Stimulated activated CD8-positive, alpha-beta memory T cell treated with anti-CD3 and anti-CD28 coated beads, Interleukin-2, amount 100 ng/mL, for 48 hours (primary cell): ENCODE results near the gene CILP2.

ENCODE experiments used
- DNase-seq, 2 donors: peaks; one replicate each; pipeline ENCODE4 v3.0.0-alpha.2; 2020; ENCODE audit warnings: low read depth in 2 of 2

CILP2 gene

DNA sequence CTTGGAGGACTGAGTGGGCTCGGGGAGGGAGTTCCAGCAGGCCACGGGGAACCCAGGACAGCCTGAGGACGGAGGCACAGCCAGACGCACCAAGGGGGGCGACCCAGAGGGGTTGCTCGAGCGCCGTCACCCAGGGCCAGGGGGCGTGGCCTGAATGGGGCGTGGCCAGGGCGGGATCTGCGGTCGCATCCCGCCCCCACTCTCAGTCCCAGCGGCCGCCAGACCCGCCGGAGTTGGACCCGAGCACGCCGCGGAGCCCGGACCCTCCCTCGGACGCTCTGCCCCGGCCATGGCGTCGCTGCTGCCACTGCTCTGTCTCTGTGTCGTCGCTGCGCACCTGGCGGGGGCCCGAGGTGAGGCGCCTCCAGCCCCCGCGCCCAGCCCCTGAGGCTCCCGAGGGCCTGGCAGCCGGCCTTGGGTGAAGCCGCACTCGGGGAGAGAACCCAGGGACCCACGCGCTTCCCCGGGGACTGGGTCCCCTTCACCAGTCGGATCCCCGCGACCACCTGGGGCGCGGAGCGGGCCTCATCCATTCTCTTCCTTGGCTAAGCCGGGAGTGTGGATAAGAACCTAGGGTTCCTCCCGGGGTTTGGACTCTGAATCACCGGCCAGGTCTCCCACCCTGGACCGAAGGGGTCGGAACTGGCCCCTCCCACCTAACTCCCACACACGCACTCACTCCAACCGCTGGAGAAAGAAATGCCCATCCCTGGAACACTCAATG, at the start of gene CILP2:
Gene CILP2, plus strand, starts transcription at position 205 of the 724 bp plus-strand sequence. Its CDS starts 85 bp downstream, at position 290.
- peak in 1 of 2 donors; percentile 24 for DNase-seq

DNA sequence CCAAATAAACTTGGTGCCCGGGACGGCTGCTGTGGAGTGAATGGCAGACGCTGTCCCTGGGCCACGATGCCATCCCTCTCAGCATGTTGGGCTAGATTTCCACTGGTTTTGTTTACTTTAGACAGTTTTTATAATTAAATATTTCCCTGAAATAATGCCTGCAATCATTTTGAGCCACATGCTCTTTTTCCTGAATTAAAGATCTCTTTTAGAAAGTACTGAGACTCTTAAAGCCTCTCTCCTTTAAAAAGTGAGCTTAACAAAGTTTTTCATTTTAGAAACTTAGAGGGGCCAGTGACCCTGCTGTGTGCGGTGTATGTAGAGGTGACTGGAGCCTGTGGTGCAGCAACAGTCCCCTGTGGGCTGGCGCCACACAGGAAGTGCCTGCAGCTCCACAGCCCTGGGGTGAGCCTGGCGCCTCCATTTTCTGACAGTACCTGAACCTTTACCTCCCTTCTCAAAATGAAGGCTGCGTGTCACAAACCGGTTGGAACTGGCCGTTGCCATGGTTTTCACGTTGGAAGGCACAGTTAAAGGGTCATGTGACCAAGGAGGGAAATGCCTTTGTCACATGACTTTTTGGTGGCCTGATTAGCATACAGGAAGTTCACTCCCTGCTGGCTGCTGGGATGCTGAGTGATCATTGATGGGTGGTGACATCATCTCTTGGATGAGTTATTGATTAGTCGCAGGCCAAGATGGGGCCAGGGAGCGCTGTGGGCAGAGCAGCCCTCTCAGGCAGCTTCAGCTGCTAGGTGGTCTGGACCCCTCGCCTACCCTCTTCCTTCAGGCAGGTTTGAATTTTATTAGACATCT, 49.0 kb upstream of the CILP2 start:
- peak; percentile 60 to 72 for DNase-seq

GRCh38 chr19:19489804-19490204, 48.3 kb upstream of the CILP2 start:
- DNase-seq, result no peak

DNA sequence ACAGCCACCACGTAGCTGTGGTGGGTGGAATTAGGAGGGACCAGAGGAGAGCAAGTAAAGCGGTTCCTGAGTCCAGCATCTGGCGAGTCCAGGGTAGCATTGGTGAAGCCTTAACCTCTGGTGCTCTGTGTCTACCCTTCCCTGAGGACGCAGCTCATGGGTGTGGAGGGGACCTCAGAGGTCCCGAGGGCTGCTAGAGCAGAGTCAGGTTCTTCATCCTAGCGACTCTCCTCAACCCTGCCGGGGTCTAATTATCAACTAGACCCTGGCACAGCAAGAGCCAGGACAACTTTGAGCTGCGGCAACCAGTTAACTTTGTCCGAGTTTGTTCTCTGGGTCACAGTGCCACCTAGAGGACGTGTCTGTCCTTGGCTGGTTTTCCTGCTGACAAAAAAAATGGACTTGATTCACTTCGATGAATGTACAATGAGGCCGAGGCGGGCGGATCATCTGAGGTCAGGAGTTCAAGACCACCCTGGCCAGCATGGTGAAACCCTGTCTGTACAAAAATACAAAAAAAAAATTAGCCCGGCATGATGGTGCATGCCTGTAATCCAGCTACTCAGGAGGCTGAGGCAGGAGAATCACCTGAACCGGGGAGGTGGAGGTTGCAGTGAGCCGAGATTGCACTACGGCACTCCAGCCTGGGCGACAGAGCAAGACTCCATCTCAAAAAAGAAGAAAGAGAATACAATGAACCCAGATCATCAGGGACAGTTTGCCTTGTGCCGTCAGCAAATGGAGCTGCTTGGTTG, 47.7 kb upstream of the CILP2 start:
- DNase-seq, result peak; percentile 51 to 69

- DNase-seq, result no peak
Observed at GRCh38 chr19:19491321-19492025, 46.6 kb upstream of the CILP2 start.

DNA sequence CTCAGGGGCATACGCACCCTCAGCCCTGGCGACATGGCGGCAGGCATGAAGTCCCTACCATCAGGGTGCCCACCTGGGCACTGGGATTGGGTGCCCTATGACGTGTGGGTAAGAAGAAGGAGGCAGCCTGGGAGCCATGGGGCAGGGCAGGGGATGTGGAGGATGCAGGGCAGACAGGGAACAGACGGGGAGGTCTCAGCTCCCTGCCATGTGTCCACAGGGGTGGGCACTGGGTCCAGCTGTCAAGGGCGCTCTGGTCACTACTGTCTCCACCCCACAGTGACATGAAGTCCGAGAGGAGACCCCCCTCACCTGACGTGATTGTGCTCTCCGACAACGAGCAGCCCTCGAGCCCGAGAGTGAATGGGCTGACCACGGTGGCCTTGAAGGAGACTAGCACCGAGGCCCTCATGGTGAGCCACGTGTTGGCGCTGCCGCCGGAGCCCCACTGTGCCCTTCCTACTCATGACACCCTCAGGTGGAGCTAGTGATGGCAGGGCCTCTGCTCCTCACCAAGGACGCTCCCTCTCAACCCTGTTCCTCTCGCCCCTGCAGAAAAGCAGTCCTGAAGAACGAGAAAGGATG, 45.9 kb upstream of the CILP2 start:
- no peak for DNase-seq

GRCh38 chr19:19493841-19494546, 44.1 kb upstream of the CILP2 start:
- no peak for DNase-seq

DNA sequence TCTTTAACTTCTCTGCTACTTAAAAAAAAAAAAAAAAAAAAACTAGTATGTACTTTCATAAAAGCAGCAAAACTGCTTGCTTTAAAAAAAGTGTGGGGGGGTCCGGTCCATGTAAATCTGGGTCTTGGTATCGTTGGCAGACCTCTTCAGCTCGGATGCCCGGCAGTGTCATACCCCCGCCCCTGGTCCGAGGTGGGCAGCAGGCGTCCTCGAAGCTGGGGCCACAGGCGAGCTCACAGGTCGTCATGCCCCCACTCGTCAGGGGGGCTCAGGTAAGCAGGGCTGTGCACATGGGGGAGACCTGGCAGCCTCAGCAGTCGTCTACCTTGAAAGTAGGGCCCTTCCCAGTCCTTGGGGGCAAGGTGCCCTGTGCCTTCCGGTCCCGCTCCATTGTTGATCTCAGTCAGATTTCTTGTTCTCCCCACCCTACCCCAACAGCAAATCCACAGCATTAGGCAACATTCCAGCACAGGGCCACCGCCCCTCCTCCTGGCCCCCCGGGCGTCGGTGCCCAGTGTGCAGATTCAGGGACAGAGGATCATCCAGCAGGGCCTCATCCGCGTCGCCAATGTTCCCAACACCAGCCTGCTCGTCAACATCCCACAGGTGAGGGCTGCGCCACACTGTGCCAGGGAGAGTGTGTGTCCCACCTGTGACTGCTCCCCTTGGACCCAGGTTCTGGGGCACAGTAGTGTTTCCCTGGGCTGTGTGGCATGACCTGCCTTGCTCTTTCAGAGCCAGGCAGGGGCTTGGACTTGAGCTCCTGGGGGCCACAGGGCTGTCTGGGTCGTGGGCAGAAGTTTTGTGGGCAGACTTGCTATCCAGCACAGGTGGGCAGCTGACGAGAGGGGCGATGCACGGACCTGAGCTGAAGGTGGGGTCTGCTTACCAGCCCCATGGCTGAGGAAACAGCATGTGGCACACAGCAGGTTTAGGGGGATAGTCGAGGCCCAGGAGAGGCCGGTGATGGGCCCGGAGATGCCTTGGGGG, 42.2 kb upstream of the CILP2 start:
- no peak for DNase-seq

GRCh38 chr19:19498255-19498991, 39.6 kb upstream of the CILP2 start:
- DNase-seq, result no peak

DNA sequence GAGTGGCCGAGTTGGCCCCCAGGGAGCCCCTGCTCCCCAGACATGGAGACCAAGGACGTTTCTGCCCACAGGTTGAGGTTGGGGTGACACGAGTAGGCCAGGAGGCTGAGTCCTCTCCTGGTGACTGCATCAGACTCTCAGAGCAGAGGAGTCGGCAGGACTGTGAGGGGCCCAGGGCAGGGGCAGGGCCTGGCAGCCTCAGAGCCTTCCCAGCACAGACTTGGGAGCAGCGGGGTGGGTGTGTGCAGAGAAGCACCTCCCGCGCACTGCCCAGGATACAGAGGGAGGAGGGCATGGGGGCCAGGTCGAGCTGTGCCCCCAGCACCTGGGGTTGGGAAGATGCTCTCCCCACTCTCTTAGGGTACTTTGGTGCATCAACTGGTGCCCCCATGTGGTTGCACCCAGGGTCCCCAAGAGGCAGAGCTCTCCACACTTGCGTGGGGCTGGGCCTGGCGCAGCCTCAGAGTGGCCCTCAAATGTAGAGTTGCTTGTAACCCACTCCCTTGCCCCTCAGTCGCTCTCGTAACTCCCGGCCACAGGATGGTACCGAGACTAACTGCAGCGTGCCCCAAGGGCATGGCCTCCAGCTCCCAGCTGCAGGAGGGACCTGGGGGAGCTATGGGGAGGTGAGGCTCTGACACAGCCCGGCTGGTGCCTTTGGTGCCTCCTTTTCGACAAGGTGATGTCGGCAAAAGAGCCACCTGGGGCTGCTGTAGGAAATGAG, 38.6 kb upstream of the CILP2 start:
- no peak for DNase-seq

DNA sequence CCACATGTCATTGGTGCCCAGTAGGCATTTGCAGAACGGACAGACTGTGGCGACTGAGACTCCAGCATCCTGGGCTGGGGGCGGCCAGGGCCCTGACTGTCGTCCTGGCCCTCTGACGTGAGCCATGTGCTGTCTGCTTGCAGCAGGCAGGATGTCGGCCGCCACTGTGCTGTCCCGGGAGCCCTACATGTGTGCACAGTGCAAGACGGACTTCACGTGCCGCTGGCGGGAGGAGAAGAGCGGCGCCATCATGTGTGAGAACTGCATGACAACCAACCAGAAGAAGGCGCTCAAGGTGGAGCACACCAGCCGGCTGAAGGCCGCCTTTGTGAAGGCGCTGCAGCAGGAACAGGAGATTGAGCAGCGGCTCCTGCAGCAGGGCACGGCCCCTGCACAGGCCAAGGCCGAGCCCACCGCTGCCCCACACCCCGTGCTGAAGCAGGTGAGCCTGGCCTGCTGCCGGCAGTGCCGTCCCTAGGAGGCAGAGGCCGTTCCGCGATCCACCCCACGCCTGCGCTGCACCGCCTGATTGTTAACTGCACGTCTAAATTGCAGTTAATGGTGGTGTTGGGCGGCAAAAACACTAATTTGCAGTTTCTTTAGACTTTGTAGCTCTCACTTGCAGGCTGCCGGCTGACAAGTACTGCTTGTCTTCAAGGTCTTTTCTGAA, 37.0 kb upstream of the CILP2 start:
- DNase-seq, result no peak

- no peak for DNase-seq
Observed at GRCh38 chr19:19501798-19502197, 36.3 kb upstream of the CILP2 start.

DNA sequence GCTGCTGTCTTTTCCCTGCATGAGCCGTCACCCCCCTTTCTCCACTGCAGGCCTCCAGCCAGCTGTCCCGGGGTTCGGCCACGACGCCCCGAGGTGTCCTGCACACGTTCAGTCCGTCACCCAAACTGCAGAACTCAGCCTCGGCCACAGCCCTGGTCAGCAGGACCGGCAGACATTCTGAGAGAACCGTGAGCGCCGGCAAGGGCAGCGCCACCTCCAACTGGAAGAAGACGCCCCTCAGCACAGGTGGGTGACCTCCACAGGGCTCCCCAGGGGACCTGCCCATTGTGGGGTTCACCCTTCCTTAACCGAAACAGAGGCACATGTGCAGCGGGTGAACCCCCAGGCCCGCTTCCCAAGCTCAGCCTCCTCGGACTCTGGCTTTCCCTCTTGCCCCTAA, 35.8 kb upstream of the CILP2 start:
- DNase-seq, result no peak

GRCh38 chr19:19502808-19503602, 35.1 kb upstream of the CILP2 start:
- DNase-seq, result no peak

- no peak for DNase-seq
Observed at GRCh38 chr19:19504754-19505668, 33.1 kb upstream of the CILP2 start.
